ENCODE measurements around the gene MAST2. TPM values are rescaled to one million over a fixed set of nuclear protein-coding genes. Genes with fewer than 3 reads are reported as not detected.
"Not testable (repeated sequence)": the region's sequence is repeated elsewhere in the genome, so short reads cannot be mapped to it uniquely, and the experiment has no call there.

MAST2 gene
- total RNA-seq, 1 donor, result 34.5 TPM

- H3K4me3 ChIP-seq (ENCODE audit: low read depth, low read length), result no peak overlapping the region
- TF ChIP-seq CTCF (IDR thresholded peaks at IDR 0.05; ENCODE audit: insufficient read depth, low read depth, low read length), result no peak
- no peak for DNase-seq (ENCODE audit: low read depth)
Measured at GRCh38 chr1:45854724-45855123, 51.3 kb downstream of the MAST2 start.

GRCh38 chr1:45857101-45857700, 53.8 kb downstream of the MAST2 start:
- no peak for TF ChIP-seq CTCF (IDR thresholded peaks at IDR 0.05; ENCODE audit: insufficient read depth, low read depth, low read length)
- DNase-seq (ENCODE audit: low read depth), result no peak
- no peak overlapping the region for H3K4me3 ChIP-seq (ENCODE audit: low read depth, low read length)

GRCh38 chr1:45857755-45858492, 54.5 kb downstream of the MAST2 start:
- not testable (repeated sequence) for DNase-seq (ENCODE audit: low read depth); H3K4me3 ChIP-seq (ENCODE audit: low read depth, low read length)

GRCh38 chr1:45859221-45859620, 55.8 kb downstream of the MAST2 start:
- H3K4me3 ChIP-seq (ENCODE audit: low read depth, low read length), result no peak overlapping the region
- no peak for DNase-seq (ENCODE audit: low read depth)
- no peak for TF ChIP-seq CTCF (IDR thresholded peaks at IDR 0.05; ENCODE audit: insufficient read depth, low read depth, low read length)

- DNase-seq (ENCODE audit: low read depth), result no peak
- TF ChIP-seq CTCF (IDR thresholded peaks at IDR 0.05; ENCODE audit: insufficient read depth, low read depth, low read length), result no peak
Measured at GRCh38 chr1:45862008-45862407, 58.6 kb downstream of the MAST2 start.

GRCh38 chr1:45863218-45863617, 59.8 kb downstream of the MAST2 start:
- TF ChIP-seq CTCF (IDR thresholded peaks at IDR 0.05; ENCODE audit: insufficient read depth, low read depth, low read length), result no peak
- no peak overlapping the region for H3K4me3 ChIP-seq (ENCODE audit: low read depth, low read length)
- peak; percentile 48 for DNase-seq (ENCODE audit: low read depth)

More at GRCh38 chr1:45862008-45862407, 58.6 kb downstream of the MAST2 start:
- H3K4me3 ChIP-seq (ENCODE audit: low read depth, low read length), result no peak overlapping the region

GRCh38 chr1:45864167-45865106, 61.0 kb downstream of the MAST2 start:
- no peak for TF ChIP-seq CTCF (IDR thresholded peaks at IDR 0.05; ENCODE audit: insufficient read depth, low read depth, low read length)
- DNase-seq (ENCODE audit: low read depth), result peak; percentile 32
- peak overlapping the region; percentile 45 for H3K4me3 ChIP-seq (ENCODE audit: low read depth, low read length)
